Left renal cortex interstitium (tissue), 4 donors: Measurements from ENCODE around the gene IFT22. TPM values are rescaled to one million over a fixed set of nuclear protein-coding genes. Genes with fewer than 3 reads are reported as not detected.
"Not testable (repeated sequence)": the region's sequence is repeated elsewhere in the genome, so short reads cannot be mapped to it uniquely, and the experiment has no call there.

Experiments used
- DNase-seq, 4 donors: peaks; one replicate each; pipeline ENCODE4 v3.0.0-alpha.2; 2013; ENCODE audit warnings: low read depth in 4 of 4, low spot score in 2 of 4, missing footprints in 1 of 4
- polyA plus RNA-seq, 4 donors: library from polyadenylated mRNA; unstranded; fragments of 120-200 nt; gene quantifications; one replicate each; pipeline ENCODE4 v1.2.1, GENCODE V29; 2013; ENCODE audit not compliant: insufficient read length in 4 of 4

Gene IFT22
- polyA plus RNA-seq, result 10 to 100 TPM; 69.0 to 79.6 (median 76.0) TPM

- peak; percentile 79 to 95 (median 88) for DNase-seq
Observed at GRCh38 chr7:101321491-101322401, at the start of gene IFT22. Gene IFT22, minus strand, starts transcription at chr7:101321812. Its CDS starts 103 bp downstream, at chr7:101321709.

GRCh38 chr7:101370836-101371235 lies 49.2 kb upstream of the IFT22 start:
- DNase-seq, result no peak

DNA sequence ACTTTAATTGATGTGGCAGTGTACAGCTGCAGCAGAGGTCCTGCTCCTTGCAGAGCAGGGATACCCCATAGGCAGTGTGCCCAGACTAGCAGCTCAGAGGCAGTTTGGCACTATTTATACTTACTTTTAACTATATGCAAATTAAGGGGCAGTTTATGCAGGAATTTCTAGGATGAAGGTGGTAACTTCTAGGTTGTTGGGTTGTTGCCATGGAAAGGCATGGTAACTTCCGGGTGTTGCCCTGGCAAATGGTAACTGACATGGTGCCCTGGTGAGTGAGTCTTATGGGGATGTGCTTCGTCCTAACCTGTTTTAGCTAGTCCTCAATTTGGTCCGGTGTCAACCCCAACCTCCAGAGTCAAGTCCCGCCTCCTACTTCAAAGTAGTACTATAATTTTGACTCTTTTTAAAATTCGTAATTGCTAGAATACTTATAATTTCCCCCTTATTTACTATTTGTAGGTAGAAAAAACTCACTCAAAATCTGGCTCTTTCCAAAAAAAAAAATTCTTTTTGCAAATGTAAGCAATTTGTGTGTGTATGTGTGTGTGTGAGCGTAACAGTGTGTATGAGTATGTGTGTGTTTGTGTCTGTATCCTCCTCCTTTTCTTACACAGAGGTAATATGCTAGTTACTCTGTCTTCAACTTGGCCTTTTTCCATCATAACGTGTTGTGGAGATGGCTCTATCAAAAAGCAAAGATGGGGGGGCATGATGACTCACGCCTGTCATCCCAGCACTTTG lies 47.0 kb upstream of the IFT22 start:
- no peak for DNase-seq

- no peak for DNase-seq
Observed at GRCh38 chr7:101367676-101368075, 46.1 kb upstream of the IFT22 start.

- DNase-seq, result no peak
Observed at GRCh38 chr7:101365956-101366355, 44.3 kb upstream of the IFT22 start.

- peak in 3 of 4 donors; percentile 62 to 76 (median 68) for DNase-seq
Observed at GRCh38 chr7:101363734-101364374, 42.2 kb upstream of the IFT22 start.

DNA sequence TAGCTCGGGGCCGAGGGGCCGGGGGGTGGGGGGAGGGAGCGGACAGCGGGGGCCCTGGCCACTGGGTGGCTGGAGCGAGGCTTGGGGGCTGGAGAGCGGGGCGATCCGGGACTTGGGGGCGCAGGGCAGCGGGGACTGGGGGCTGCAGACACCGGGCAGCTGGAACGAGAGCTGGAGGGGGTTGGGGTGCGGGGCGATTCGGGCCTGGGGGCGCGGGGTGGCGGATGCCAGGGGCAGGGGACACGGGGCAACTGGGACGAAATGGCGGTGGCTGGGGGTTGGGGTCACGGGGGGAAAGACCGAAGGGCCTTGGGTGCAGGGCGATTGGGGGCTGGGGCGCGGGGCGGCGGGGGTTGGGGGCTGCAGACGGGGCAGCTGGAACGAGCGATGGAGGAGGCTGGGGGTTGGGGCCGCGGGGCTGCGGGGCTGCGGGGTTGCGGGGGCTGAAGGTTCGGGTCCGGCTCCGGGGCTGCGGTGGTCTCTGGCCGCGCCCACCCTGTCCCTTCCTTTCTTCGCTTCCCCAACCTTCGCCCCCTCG lies 41.7 kb upstream of the IFT22 start:
- DNase-seq, result no peak

GRCh38 chr7:101362334-101363195 lies 41.0 kb upstream of the IFT22 start, which contains the start of gene COL26A1:
Gene COL26A1, plus strand, starts transcription at chr7:101362875. Its CDS starts 158 bp downstream, at chr7:101363033.
- no peak for DNase-seq

GRCh38 chr7:101357433-101357832 lies 35.8 kb upstream of the IFT22 start:
- no peak for DNase-seq

- DNase-seq, result no peak
Observed at GRCh38 chr7:101352920-101353308, 31.3 kb upstream of the IFT22 start.

DNA sequence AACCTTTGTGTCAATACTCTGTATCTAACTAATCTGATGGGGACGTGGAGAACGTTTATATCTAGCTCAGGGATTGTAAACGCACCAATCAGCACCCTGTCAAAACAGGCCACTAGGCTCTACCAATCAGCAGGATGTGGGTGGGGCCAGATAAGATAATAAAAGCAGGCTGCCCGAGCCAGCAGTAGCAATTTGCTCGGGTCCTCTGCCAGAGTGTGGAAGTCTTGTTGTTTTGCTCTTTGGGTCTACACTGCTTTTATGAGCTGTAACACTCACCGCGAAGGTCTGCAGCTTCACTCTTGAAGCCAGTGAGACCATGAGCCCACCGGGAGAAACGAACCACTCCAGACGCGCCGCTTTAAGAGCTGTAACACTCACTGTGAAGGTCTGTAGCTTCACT lies 27.7 kb upstream of the IFT22 start:
- DNase-seq, result not testable (repeated sequence)

DNA sequence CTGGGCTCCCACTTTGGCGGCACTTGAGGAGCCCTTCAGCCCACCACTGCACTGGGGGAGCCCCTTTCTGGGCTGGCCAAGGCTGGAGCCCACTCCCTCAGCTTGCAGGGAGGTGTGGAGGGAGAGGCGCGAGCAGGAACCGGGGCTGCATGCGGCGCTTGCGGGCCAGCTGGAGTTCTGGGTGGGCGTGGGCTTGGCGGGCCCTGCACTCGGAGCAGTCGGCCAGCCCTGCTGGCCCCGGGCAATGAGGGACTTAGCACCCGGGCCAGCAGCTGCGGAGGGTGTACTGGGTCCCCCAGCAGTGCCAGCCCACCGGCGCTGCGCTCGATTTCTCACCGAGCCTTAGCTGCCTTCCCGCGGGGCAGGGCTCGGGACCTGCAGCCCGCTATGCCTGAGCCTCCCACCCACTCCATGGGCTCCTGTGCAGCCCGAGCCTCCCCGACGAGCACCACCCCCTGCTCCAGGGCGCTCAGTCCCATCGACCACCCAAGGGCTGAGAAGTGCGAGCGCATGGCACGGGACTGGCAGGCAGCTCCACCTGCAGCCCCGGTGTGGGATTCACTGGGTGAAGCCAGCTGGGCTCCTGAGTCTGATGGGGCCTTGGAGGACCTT lies 26.9 kb upstream of the IFT22 start:
- not testable (repeated sequence) for DNase-seq

DNA sequence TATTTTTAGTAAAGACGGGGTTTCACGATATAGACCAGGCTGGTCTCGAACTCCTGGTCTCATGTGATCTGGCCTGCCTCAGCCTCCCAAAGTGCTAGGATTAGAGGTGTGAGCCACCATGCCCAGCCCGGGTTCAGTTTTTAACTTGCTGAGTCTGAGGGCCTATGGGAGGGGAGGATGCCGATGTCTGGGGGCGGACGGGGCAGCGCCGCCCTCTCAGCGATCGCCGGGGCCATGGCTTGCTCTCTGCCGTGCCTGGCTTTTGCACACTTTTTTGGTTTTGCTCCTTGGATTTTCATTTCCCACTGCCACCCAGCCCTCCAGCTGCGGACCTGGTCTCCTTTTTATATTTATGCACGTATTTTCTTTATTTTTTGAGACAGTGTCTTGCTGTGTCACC lies 25.9 kb upstream of the IFT22 start:
- no peak for DNase-seq

DNA sequence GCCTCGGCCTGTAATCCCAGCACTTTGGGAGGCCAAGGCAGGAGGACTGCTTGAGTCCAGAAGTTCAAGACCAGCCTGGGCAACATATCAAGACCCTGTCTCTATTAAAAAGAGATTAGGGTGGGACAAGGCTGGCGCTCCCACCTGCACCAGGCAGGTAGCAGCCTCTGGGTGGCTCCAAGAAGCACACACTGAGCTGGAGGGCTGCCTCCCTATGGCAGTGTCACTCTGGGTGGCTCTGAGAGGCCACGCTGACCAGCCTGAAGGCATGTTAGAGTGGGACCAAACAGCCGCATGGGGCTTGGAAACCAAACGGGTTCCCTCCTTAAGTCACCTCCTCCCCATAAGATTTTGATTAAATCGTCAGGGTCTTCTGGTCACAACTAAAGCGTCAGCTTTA lies 21.3 kb upstream of the IFT22 start:
- no peak for DNase-seq

- no peak for DNase-seq
Observed at GRCh38 chr7:101340379-101340778, 18.8 kb upstream of the IFT22 start.

DNA sequence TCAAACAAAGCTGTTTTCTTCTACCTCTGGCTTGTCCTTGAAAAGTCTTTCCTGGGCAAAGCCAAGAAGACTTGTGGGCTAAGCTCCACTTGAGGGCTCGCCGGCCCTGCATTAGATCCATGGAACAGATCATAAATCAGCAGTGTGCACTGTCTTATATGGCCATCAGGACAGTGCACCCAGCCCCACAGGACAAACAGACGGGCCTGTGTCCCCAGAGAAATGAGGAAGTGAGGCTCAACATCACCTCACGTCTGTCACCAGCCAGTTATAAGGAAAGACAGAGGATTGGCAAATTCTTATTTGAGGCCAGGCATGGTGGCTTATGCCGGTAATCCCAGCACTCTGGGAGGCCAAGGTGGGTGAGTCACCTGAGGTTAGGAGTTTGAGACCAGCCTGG lies 12.3 kb upstream of the IFT22 start:
- no peak for DNase-seq

GRCh38 chr7:101332026-101332425 lies 10.4 kb upstream of the IFT22 start:
- no peak for DNase-seq

GRCh38 chr7:101330011-101330484 lies 8.4 kb upstream of the IFT22 start:
- DNase-seq, result no peak

DNA sequence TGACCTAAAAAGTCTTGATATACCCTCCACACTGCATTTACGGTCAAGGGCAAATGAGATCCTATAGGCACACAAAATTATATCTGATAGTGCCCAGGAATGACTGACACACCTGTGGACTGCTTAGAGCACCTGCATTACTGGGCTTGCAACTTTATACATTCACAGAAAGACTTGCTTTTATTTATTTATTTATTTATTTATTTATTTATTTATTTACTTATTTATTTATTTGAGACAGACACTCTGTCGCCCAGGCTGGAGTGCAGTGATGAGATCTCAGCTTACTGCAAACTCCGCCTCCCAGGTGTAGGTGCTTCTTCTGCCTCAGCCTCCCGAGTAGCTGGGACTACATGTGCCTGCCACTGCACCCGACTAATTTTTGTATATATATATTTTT lies 6.5 kb upstream of the IFT22 start:
- no peak for DNase-seq
